Hematopoietic multipotent progenitor cell treated with erythropoietin and hydrocortisone succinate and interleukin-3 and kit ligand, for 8 days (in vitro differentiated cells): Measurements from ENCODE around the gene TNFRSF6B.
"Not testable (repeated sequence)": the region's sequence is repeated elsewhere in the genome, so short reads cannot be mapped to it uniquely, and the experiment has no call there.

Experiments
- DNase-seq: peaks from one replicate; pipeline ENCODE4 v3.0.0-alpha.2; 2015

TNFRSF6B gene

DNA sequence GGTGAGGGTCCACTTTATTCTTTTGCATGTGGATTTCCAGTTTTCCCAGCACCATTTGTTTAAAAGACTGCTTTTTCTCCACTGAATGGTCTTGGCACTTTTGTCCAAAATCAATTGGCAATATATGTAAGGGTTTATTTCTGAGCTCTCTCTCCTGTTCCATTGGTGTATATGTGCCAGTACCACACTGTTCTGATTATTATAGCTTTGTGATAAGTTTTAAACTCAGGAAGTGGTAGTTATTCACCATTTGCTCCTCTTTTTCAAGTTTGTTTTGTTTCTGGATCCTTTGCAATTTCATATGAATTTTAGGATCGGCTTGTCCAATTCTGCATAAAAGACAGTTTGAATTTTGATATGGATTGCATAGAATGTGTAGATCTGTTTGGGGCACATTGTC is 15.7 kb downstream of the TNFRSF6B start:
- no peak for DNase-seq

DNA sequence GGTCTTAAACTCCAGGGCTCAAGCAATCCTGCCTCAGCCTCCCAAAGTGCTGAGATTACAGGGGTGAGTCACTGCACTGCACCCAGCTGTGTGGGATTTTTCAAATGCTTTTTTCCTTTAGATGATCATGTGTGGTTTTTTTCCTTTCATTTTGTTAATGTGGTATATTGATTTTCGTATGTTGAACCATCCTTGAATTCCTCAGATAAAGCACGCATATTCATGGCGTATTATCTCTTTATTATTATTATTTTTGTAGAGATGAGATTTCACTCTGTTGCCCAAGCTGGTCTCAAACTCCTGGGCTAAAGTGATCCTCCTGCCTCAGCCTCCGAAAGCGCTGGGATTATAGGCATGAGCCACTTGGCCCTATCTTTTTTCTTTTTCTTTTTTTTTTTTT is 18.4 kb downstream of the TNFRSF6B start:
- no peak for DNase-seq

DNA sequence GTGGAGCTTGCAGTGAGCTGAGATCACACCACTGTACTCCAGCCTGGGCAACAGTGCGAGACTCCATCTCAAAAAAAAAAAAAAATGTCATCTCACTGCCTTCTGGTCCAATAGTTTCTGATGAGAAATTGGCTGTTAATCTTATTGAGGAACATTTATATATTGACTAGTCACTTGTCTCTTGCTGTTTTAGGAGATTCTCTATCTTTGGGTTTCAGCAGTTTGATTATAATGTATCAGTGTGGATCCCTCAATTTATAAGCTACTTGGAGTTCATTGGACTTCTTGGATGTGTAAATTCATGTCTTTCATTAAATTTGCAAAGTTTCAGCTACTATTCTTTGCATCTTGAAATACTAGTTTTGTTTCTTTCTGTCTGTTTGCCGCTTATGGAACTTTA is 22.5 kb downstream of the TNFRSF6B start:
- no peak for DNase-seq

DNA sequence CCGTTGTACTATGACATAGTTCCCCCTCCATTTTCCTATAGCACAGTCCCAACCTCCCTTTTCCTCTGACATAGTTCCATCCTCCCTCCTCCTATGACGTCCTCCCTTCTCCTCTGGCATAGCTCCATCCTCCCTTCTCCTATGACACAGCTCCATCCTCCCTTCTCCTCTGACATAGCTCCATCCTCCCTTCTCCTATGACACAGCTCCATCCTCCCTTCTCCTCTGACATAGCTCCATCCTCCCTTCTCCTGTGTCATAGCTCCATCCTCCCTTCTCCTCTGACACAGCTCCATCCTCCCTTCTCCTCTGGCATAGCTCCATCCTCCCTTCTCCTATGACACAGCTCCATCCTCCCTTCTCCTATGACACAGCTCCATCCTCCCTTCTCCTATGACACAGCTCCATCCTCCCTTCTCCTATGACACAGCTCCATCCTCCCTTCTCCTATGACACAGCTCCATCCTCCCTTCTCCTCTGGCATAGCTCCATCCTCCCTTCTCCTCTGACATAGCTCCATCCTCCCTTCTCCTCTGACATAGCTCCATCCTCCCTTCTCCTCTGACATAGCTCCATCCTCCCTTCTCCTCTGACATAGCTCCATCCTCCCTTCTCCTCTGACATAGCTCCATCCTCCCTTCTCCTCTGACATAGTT is 26.6 kb downstream of the TNFRSF6B start:
- not testable (repeated sequence) for DNase-seq

DNA sequence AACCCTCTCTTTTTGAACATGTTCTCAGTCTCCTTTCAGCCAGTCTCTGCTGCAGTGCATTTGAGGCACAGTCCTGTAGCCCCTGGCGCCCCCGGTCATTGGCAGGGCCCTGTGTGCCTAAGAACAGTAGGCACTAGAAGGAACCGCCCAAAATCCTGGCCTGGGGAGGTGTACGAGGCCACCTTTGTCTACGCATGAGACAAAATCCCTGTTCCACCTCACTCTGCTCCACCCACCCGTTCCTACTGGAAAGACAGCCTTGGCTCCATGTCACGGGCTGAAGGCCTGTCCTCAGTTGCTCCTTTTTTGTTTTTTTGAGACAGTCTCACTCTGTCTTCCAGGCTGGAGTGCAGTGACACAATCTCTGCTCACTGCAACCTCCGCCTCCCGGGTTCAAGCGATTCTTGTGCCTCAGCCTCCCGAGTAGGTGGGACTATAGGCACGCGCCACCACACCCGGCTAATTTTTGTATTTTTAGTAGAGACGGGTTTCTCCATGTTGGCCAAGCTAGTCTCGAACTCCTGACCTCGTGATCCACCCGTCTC is 33.8 kb downstream of the TNFRSF6B start:
- not testable (repeated sequence) for DNase-seq

DNA sequence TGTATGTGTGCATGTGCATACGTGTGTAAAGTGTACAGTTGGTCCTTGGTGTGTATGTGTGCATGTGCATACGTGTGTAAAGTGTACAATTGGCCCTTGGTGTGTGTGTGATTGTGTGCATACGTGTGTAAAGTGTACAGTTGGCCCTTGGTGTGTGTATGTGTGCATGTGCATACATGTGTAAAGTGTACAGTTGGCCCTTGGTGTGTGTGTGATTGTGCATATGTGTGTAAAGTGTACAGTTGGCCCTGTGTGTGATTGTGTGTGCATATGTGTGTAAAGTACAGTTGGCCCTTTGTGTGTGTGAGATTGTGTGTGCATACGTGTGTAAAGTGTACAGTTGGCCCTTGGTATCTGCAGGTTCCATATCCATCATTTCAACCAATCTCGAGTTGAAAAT is 35.0 kb downstream of the TNFRSF6B start:
- no peak for DNase-seq

DNA sequence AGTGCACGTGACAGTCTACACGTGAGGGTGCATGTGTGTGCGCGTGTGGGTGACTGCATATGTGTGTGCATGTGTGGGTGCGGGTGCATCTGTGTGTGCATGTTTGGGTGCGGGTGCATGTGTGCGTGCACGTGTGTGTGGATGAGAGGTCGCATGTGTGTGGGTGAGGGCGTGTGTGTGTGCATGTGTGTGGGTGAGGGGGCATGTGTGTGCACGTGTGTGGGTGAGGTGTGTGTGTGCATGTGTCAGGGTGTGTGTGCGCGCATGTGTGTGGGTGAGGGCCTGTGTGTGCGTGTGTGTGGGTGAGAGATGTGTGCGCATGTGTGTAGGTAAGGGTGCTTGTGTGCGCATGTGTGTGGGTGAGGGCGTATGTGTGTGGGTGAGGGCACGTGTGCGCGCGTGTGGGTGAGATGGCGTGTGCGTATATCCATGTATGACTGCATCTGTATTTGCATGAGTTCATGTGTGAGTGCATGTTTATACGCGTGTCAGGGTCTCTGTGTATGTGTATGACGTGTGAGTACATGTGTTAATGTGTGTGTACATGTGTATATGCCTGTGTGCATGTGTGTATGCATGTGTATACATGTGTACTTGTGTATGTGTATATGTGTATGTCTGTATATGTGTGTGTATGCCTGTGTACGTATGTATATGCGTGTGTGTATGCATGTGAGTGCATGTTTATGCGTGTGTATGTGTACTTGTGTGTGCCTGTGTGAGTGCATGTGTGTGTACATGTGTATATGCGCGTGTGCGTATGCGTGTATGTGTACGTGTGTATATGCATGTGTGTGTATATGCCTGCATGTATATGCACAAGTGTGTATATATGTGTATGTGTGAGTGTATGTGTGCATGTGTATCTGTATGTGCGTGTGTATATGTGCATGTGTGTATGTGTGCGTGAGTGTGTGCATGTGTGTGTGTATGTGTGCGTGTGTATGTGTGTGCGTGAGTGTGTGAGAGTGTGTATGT is 36.0 kb downstream of the TNFRSF6B start:
- no peak for DNase-seq

DNA sequence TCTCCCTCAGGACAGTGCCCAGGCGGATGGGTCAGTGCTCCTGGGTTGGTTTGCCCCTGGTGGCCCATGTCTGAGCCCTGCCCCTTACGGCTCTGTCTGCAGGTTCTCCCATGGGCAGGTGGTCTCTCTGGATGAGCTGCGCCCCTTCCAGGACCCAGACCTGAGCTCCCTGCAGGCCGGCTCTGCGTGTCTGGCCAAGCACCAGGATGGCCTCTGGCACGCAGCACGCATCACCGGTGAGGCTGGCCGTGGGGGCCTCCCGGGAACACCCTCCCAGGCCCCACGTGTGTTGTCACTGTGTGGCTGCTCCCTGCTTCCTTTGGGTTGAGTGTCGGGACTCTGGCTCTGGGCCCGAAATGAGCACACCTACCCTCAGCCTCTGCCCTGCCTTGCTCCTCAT is 36.7 kb downstream of the TNFRSF6B start:
- DNase-seq = no peak

DNA sequence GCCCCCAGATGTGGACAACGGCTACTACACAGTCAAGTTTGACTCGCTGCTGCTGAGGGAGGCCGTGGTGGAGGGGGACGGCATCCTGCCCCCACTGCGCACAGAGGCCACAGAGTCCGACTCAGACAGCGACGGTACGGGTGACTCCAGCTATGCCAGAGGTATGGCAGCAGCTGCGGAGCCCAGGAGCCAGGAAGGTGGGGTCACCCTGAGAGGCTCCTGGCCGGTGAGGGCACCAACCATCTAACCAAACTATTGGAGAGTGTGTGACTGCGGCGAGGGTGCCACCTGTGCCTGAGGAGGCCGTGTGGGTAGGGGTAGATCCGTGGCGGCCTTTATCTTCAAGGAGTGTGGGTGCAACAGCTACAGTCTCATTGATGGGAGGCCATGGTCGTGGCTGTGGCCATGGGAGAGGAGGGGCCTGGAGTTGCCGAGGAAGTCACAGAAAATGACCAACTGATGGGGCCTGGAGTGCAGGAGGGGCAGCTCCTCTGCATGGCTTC is 37.2 kb downstream of the TNFRSF6B start:
- no peak for DNase-seq

DNA sequence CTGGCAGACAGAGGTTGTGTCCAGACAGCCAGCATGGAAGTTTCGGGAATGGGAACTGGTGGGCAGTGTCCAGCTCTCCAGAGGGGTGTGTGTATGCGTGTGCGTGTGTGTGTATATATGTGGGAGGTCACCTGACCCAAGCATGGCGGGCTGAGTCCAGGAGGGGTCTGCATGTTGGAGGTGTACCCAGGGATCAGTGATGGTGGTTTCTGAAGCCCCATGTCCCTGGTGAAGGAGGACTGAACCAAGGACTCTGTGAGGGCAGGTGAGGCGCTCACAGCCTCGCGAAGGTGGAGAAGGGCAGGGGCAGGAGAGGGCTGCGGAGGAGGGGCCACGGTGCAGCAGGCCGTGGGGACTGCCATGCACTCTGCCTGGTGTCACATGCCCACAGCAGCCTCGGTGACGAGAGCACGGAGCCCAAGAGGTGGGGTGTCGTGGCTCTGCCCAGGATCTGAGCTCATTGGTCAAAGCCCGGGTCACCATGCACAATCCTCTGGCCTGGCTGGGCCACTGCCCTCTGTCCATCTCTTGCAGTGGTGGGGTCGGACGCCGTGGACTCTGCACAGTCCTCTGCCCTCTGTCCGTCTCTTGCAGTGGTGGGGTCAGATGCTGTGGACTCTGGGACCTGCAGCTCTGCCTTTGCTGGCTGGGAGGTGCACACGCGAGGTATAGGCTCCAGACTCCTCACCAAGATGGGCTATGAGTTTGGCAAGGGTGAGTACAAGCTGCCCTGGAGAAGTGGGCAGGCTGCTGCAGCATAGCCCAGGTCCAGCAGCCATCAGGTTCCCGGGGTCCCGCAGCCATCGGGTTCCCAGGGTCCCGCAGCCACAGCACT is 37.9 kb downstream of the TNFRSF6B start:
- DNase-seq = no peak

DNA sequence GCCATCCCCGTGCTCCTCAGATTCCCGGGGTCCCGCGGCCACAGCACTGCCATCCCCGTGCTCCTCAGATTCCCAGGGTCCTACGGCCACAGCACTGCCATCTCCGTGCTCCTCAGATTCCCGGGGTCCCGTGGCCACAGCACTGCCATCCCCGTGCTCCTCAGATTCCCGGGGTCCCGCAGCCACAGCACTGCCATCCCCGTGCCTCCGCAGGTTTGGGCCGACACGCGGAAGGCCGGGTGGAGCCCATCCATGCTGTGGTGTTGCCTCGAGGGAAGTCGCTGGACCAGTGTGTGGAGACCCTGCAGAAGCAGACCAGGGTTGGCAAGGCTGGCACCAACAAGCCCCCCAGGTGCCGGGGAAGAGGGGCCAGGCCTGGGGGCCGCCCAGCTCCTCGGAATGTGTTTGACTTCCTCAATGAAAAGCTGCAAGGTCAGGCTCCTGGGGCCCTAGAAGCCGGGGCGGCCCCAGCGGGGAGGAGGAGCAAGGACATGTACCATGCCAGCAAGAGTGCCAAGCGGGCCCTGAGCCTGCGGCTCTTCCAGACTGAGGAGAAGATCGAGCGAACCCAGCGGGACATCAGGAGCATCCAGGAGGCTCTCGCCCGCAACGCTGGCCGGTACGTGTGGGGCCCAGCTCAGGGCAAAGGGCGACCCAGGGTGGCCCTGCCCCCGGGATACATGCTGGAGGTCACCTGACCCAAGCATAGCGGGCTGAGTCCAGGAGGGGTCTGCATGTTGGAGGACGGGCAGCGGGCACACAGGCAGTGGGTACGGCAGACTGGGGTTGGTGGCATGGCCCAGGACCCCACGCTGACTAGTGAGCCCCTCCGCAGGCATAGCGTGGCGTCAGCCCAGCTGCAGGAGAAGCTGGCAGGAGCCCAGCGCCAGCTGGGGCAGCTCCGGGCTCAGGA is 38.8 kb downstream of the TNFRSF6B start:
- no peak for DNase-seq

DNA sequence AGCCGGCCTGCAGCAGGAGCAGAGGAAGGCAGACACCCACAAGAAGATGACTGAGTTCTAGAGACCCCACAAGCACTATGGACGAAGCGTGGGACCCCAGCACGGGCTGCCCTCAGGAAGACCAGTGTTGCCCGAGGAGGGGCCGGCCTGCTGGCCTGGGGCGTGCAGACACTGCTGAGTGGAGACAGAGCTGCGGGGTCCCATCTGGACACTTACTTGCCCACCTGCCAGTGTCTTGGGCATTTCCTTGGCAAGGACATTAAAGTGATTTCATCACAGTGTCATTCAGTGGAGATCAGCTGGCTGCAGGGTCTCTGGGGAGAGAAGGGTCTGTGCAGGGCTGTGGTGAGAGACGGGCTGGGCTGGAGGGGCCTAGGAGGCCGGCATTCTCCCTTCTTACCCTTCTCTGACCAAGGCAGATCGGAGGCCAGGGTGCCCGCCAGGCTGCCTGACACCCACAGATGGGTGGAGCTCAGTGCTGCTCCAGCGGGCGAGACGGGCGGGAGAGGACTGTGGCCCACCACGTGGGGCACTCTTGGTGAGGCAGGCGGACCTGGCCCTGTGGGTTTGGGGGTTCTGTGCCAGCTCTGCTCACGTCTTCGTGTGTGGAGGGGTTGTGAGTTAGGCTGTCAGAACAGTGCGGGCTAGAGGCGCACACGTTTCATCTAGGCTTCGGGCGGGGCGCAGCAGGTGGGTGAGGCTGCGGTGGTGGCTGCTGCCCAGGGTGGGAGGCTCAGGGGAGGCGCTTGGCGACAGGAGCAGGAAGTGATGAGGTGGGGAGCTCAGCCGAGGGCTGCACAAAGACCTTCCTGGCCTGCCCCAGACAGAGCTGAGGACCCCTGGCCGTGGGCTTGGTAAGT is 39.6 kb downstream of the TNFRSF6B start, which contains the start of gene LIME1:
Gene LIME1, plus strand, starts transcription at position 806 of the 860 bp plus-strand sequence. CDS start 886 bp downstream, outside the sequence.
- peak; percentile 68 for DNase-seq

DNA sequence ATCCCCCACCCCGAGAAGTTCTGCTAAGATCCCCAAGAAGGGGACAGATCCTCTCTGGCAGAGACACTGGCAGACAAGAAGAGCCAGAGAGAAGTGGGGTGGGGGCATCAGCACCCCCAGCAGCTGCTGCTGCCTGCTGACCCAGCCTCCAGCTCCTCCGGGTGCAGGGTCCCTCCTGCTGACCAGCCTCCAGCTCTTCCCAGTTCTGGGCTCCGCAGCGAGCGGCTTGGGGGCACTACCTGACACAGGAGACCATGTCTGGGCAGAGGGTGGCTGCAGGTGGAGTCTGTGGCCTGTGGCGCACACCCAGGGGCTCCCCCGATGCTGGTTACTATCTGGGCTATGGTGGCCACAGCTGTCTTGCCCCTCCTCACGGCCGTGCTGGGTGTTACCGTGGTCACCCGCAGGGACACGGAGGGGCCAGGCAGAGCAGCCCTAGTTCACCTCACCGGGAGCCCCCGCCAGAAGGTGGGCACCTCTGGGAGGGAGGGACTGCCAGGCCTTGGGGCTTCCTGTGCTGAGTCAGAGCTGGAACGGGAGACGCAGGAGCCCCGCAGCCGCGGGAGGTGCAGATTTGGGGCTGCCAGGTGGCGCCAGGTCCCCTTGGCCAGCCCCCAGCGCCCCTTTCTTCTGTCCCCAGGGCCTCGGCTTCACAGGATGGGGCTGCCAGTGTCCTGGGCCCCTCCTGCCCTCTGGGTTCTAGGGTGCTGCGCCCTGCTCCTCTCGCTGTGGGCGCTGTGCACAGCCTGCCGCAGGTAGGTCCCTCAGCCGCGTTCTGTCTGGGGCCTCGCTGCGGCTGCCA is 40.6 kb downstream of the TNFRSF6B start:
- DNase-seq = no peak

DNA sequence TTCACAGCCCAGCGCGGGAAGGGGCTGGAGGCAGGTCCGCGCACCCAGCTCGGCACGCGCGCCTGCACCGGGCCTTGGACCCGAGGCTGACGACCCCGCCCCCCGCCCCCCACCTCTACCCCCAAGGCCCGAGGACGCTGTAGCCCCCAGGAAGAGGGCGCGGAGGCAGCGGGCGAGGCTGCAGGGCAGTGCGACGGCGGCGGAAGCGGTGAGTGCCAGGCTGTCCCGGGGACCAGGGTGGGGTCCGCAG is 41.2 kb downstream of the TNFRSF6B start:
- no peak for DNase-seq

DNA sequence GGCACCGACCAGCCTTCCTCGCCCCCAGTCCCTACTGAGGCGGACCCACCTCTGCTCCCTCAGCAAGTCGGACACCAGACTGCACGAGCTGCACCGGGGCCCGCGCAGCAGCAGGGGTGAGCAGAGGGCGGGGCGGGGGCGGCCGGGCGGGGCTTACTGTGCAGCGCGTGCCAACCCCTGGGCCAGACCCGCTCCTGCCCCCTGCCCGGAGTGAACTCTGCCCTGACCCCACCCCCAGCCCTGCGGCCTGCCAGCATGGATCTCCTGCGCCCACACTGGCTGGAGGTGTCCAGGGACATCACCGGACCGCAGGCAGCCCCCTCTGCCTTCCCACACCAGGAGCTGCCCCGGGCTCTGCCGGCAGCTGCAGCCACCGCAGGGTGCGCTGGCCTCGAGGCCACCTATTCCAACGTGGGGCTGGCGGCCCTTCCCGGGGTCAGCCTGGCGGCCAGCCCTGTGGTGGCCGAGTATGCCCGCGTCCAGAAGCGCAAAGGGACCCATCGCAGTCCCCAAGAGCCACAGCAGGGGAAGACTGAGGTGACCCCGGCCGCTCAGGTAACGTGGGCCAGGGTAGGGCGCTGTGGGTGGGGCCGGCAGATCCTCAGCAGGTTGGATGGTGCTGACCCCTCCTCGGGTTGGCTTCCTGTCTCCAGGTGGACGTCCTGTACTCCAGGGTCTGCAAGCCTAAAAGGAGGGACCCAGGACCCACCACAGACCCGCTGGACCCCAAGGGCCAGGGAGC is 41.7 kb downstream of the TNFRSF6B start:
- no peak for DNase-seq

DNA sequence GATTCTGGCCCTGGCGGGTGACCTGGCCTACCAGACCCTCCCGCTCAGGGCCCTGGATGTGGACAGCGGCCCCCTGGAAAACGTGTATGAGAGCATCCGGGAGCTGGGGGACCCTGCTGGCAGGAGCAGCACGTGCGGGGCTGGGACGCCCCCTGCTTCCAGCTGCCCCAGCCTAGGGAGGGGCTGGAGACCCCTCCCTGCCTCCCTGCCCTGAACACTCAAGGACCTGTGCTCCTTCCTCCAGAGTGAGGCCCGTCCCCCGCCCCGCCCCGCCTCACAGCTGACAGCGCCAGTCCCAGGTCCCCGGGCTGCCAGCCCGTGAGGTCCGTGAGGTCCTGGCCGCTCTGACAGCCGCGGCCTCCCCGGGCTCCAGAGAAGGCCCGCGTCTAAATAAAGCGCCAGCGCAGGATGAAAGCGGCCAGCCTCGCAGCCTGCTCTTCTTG is 42.3 kb downstream of the TNFRSF6B start:
- peak; percentile 21 for DNase-seq

DNA sequence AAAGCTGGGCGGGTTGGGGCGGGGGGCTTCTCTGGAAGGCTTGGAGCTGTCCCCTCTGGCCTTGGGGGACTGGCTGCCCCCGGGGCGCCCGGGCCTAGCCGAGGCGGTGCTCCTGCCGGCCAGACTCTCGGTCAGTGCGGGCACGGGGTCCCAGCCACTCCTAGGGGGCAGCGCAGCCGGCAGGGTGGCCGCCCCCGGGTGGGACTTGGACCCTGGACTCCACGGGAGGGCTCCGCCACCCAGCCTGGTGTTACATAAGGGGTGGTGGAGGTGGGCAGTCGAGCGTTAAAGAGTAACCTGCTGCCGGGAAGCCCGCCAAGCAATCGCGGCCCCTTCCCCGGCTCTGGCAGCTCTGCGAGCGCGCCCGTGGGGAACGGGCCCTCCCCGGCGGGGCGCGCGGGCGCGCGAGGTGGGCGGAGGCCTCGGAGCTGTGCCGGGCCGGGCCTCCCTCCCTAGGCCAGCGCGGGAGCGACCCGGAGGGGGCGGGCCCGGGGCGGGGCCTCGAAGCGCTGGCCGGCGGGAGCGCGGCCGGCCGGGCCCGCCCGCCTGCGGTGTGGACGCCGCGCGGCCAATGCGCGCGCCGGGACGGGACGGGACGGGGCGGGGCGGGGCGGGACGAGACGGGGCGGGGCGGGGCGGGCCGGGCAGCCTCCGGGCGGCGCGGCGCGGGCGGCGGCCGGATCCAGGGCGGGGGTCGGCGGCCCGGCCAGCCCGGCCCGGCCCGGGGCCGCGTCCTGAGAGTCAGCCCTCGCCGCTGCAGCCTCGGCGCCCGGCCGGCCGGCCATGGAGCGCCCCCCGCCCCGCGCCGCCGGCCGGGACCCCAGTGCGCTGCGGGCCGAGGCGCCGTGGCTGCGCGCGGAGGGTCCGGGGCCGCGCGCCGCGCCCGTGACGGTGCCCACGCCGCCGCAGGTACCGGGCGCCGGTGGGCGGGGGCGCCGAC is 42.9 kb downstream of the TNFRSF6B start, which contains the start of gene SLC2A4RG:
Gene SLC2A4RG, plus strand, starts transcription at position 647 of the 940 bp plus-strand sequence. Its CDS starts 137 bp downstream, at position 784.
- peak; percentile 79 for DNase-seq
